Right lobe of liver (tissue), 6 donors: ENCODE results near the gene CLCN7. TPM values are rescaled to one million over a fixed set of nuclear protein-coding genes. Genes with fewer than 3 reads are reported as not detected.

Source experiments
- ATAC-seq, 4 donors: fragments of 200-7000 bp; cut with Tn5 transposase; one replicate each; pipeline ENCODE4 v1.9.1; 2020; ENCODE audit warnings: mild to moderate bottlenecking in 4 of 4, moderate library complexity in 4 of 4
- DNase-seq, 3 donors: peaks; one replicate each; pipeline ENCODE4 v3.0.0-alpha.2; 2020
- H3K27ac ChIP-seq, 3 donors: fragments of 200-600 bp; one replicate each; pipeline ENCODE4 v1.8.0; 2022
- H3K27me3 ChIP-seq, 2 donors: fragments of 200-600 bp; one replicate each; pipeline ENCODE4 v1.8.0; 2022
- H3K36me3 ChIP-seq, 4 donors: fragments of 200-600 bp; sonication (generic) in 1 of 4; one replicate each; pipeline versions ENCODE4 v1.5.1 to v1.8.0; 2017 to 2022; ENCODE audit warnings: control low read depth in 1 of 4
- H3K4me1 ChIP-seq, 4 donors: fragments of 200-600 bp; sonication (generic) in 1 of 4; one replicate each; pipeline versions ENCODE4 v1.5.1 to v1.8.0; 2017 to 2022; ENCODE audit warnings: control low read depth in 1 of 4
- H3K4me3 ChIP-seq, 3 donors: fragments of 200-600 bp; one replicate each; pipeline ENCODE4 v1.8.0; 2022
- H3K9me3 ChIP-seq, 4 donors: fragments of 200-600 bp; sonication (generic) in 1 of 4; one replicate each; pipeline versions ENCODE4 v1.5.1 to v1.8.0; 2017 to 2022; ENCODE audit warnings: control low read depth in 1 of 4
- POLR2A ChIP-seq: fragments of 450-650 bp; IDR thresholded peaks from one replicate; pipeline ENCODE4 v1.6.1; 2017; ENCODE audit warnings: antibody characterized with exemption, mild to moderate bottlenecking
- WGBS: methylation state at CpG from one replicate; pipeline ENCODE4 v1.1.6; 2018; ENCODE audit warnings: low coverage, low lambda C conversion rate; ENCODE audit not compliant: insufficient coverage; ENCODE audit errors: missing lambda C conversion rate; 5-methylcytosine and 5-hydroxymethylcytosine counted together
- intact Hi-C, 2 donors: fragments of 100-400 bp; cut with DNase I; formaldehyde crosslinking; loops; one replicate each; pipeline versions ENCODE4 v1.11.2 to v1.14.1; 2022
- total RNA-seq, 6 experiments: library from RNA; depleted of rRNA in 2 of 6; stranded (reverse); fragments of >200 nt in 2 of 6; fragmentation: NEBNext Ultra II Directional in 3 of 6; extraction: Animal tissue kit (Norgen Biotek cat#: 25700) in 3 of 6; gene quantifications; one replicate each; pipeline versions ENCODE4 v1.1.0 to v1.2.4, GENCODE V29; 2016 to 2023
- TF ChIP-seq, protein P1 (sequence below), 4 donors: fragments of 200-600 bp in 3 of 4; fragments of 450-650 bp in 1 of 4; IDR thresholded peaks; one replicate each; pipeline versions ENCODE4 v1.5.1 to v1.8.0; 2016 to 2022; ENCODE audit warnings: antibody characterized with exemption in 4 of 4, mild to moderate bottlenecking in 2 of 4
- donor health status: DM: no; HTN: yes; CAD: no.
- donor health status: DM: no; HTN: no; CAD: no.
- donor health status: DM: no; HTN: no; CAD: no.
- donor health status: DM: no; HTN: yes; CAD: no.
- donor health status: DM: no; HTN: yes; CAD: no.

Gene CLCN7
- total RNA-seq, 6 experiments from 2014 or later: 36.0 to 50.8 (median 40.8) TPM

DNA sequence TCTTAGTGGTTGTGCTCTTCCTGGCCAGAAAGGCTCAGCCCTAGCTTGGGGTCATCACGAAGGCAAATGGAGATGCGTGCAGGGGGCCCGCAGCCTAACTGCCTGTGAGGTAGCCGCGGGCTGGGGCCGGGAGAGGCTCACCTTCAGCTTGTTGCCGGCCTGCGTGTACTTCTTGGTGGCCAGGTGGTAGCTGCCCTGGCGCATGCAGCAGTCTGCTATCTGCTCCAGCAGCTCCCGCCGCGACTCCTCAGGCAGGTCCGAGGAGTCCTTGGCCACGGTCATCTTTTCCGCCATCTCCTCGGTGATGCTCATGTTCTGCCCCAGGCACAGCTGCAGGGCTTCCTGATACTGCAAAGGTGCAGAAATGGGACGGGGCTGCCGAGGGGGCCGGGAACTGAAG lies 45.6 kb upstream of the CLCN7 start:
- Histone ChIP-seq H3K27me3 (no peaks in the 10 kb centered on the region), H3K4me3 (no peak overlapping the region), H3K27ac (no peak overlapping the region), H3K9me3 (no peaks in the 10 kb centered on the region), H3K36me3 (no peaks in the 10 kb centered on the region), H3K4me1 (no peaks in the 10 kb centered on the region)
- WGBS: 81% methylated on average over 3 of the region's 19 CpGs
- DNase-seq (no peak), ATAC-seq (no peak)
- intact Hi-C loops: no loop called here
- TF ChIP-seq POLR2A: no peak
- TF ChIP-seq, protein P1, sequence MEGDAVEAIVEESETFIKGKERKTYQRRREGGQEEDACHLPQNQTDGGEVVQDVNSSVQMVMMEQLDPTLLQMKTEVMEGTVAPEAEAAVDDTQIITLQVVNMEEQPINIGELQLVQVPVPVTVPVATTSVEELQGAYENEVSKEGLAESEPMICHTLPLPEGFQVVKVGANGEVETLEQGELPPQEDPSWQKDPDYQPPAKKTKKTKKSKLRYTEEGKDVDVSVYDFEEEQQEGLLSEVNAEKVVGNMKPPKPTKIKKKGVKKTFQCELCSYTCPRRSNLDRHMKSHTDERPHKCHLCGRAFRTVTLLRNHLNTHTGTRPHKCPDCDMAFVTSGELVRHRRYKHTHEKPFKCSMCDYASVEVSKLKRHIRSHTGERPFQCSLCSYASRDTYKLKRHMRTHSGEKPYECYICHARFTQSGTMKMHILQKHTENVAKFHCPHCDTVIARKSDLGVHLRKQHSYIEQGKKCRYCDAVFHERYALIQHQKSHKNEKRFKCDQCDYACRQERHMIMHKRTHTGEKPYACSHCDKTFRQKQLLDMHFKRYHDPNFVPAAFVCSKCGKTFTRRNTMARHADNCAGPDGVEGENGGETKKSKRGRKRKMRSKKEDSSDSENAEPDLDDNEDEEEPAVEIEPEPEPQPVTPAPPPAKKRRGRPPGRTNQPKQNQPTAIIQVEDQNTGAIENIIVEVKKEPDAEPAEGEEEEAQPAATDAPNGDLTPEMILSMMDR (IDR thresholded peaks at IDR 0.05): no peak

DNA sequence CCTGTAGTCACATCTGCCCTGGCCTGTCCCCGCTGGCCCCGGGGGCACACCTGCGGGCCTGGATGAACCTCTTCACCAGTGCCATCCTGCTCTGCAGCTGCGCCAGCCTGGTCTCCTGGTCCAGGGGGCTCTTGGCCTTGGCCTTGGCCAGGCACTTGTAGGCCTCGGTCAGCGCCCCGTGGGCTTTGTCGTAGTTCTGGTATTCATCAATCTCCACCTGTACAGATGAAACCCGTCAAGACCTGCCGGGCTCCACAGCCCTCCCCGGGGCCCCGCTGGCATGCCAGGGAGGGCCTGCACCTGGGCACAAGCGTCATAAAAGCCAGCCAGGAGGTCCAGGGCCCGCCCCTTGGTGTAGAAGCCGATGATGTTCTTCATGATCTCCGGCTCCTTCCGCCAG lies 45.0 kb upstream of the CLCN7 start:
- ATAC-seq (no peak), DNase-seq (no peak)
- intact Hi-C loops: no loop called here
- 73% methylated on average over 2 of the region's 17 CpGs for WGBS
- TF ChIP-seq, protein P1 (IDR thresholded peaks at IDR 0.05): no peak
- no peak for TF ChIP-seq POLR2A
- H3K36me3 ChIP-seq: no peaks in the 10 kb centered on the region
- no peaks in the 10 kb centered on the region for H3K27me3 ChIP-seq
- no peak overlapping the region for H3K4me3 ChIP-seq
- no peak overlapping the region for H3K27ac ChIP-seq
- no peaks in the 10 kb centered on the region for H3K4me1 ChIP-seq
- H3K9me3 ChIP-seq: no peaks in the 10 kb centered on the region

DNA sequence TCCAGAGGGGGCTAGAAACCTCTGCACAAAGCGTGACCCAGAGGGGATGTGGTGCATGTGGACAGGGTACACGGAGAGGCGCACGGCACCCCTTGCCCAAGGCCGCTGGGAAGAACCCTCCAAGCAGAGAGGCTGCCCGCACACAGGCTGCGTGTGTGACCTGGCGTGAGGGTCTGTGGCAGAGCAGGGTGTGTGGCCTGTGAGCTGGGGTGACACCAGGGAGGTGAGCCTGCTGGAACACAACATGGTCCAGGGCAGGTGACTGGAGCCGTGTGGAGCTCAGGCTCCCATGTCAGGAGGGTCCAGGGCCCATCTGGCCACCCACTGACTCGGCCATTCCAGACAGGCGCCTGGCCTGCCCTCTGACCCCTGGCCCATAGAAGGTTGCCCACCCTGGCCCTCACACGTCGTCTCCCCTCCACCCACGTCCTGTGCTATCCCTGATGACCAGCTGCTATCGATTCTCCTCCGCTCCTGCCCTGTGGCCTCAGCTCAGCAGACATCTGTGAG lies 43.9 kb upstream of the CLCN7 start:
- Histone ChIP-seq H3K4me3 (no peak overlapping the region), H3K4me1 (no peaks in the 10 kb centered on the region), H3K27me3 (no peaks in the 10 kb centered on the region), H3K27ac (no peak overlapping the region), H3K9me3 (no peaks in the 10 kb centered on the region), H3K36me3 (no peaks in the 10 kb centered on the region)
- WGBS: no CpG with 5 or more reads among the region's 16 CpGs
- intact Hi-C loops: no loop called here
- ATAC-seq: peak in 2 of 4 donors; percentile 25 to 37
- no peak for DNase-seq
- TF ChIP-seq POLR2A: no peak
- TF ChIP-seq, protein P1 (IDR thresholded peaks at IDR 0.05): no peak

DNA sequence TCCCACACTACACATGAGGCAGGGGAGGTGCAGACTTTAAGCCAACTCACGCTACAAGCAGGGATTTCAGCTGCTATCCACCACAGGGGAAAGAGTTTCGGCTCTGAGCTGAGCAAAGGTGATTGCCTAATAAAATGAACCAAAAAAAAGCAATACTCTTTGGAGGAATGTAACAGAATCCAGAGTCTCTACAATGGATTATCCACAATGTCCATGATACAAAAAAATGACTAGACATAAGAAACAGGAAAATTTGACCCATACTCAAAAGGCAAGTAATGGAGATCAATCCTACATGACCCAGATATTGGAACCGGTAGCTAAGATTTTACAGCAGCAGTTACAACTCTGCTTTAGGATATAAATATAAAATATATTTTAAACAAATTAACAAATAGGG lies 39.7 kb upstream of the CLCN7 start:
- ATAC-seq (no peak), DNase-seq (no peak)
- WGBS: 100% methylated on average over 3 of the region's 3 CpGs
- TF ChIP-seq, protein P1 (IDR thresholded peaks at IDR 0.05): no peak
- TF ChIP-seq POLR2A: no peak
- Histone ChIP-seq H3K27ac (no peak overlapping the region), H3K9me3 (no peaks in the 10 kb centered on the region), H3K36me3 (no peaks in the 10 kb centered on the region), H3K4me1 (no peaks in the 10 kb centered on the region), H3K27me3 (no peaks in the 10 kb centered on the region), H3K4me3 (no peak overlapping the region)
- intact Hi-C loops: no loop called here

DNA sequence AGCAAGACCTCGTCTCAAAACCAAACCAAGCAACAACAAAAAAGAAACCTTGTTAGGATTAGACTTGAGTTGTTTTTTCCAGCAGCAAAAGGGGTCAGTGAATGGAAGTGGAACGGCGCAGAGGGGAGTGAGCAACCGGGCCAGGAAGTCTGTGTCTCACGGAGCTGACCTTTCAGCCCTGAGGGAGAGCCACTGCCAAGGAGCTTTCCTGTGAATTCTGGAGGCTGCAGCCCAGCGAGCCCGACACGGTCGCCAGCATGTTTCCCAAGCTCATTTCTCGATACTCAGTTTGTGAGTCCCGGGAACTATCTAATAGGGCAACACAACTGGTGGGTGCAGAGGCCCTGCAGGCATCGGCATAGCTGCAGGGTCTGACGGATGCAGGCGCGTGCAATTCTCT lies 37.9 kb upstream of the CLCN7 start:
- no peaks in the 10 kb centered on the region for H3K36me3 ChIP-seq
- WGBS: 71% methylated on average over 10 of the region's 15 CpGs
- no peaks in the 10 kb centered on the region for H3K9me3 ChIP-seq
- ATAC-seq (peak; percentile 51 to 67 (median 64)), DNase-seq (no peak)
- H3K27me3 ChIP-seq: no peaks in the 10 kb centered on the region
- no peaks in the 10 kb centered on the region for H3K4me1 ChIP-seq
- intact Hi-C loops: no loop called here
- H3K4me3 ChIP-seq: no peak overlapping the region
- TF ChIP-seq, protein P1 (IDR thresholded peaks at IDR 0.05): no peak
- no peak for TF ChIP-seq POLR2A
- peak overlapping the region in 2 of 3 donors; percentile 24 to 51 for H3K27ac ChIP-seq
